ENCODE measurements around the gene GRHL3.
A peak's percentile ranks its signal among the peaks of the same experiment; 100 is the strongest.

Gene GRHL3

GRCh38 chr1:24360681-24361080 lies 41.5 kb downstream of the GRHL3 start:
- H3K27ac ChIP-seq = no peak overlapping the region
- H3K36me3 ChIP-seq (ENCODE audit: insufficient read depth, low read length) = no peaks in the 10 kb centered on the region
- no peak overlapping the region for H3K4me3 ChIP-seq
- DNase-seq (ENCODE audit: low read depth, low spot score) = no peak
- H3K9ac ChIP-seq (ENCODE audit: insufficient read length) = no peak overlapping the region
- TF ChIP-seq EZH2 (IDR thresholded peaks at IDR 0.05) (no peak), FOXP2 (optimal IDR thresholded peaks at IDR 0.05; ENCODE audit: control extremely low read depth, extremely low read length, insufficient read depth) (no peak), POLR2AphosphoS5 (IDR thresholded peaks at IDR 0.05; ENCODE audit: borderline replicate concordance, low read depth, low read length) (no peak)
- no peaks in the 10 kb centered on the region for H3K9me3 ChIP-seq (ENCODE audit: low read depth, low read length)

- Histone ChIP-seq H3K9ac (ENCODE audit: insufficient read length) (no peak overlapping the region), H3K36me3 (ENCODE audit: insufficient read depth, low read length) (no peaks in the 10 kb centered on the region), H3K27ac (no peak overlapping the region), H3K9me3 (ENCODE audit: low read depth, low read length) (no peaks in the 10 kb centered on the region), H3K4me3 (no peak overlapping the region)
- DNase-seq (ENCODE audit: low read depth, low spot score) = no peak
- TF ChIP-seq EZH2 (IDR thresholded peaks at IDR 0.05) = no peak
- TF ChIP-seq POLR2AphosphoS5 (IDR thresholded peaks at IDR 0.05; ENCODE audit: borderline replicate concordance, low read depth, low read length) = no peak
- no peak for TF ChIP-seq FOXP2 (optimal IDR thresholded peaks at IDR 0.05; ENCODE audit: control extremely low read depth, extremely low read length, insufficient read depth)
These were observed 42.7 kb downstream of the GRHL3 start for GRCh38 chr1:24361811-24362210.

- Histone ChIP-seq H3K36me3 (ENCODE audit: insufficient read depth, low read length) (no peaks in the 10 kb centered on the region), H3K27ac (no peak overlapping the region), H3K4me3 (no peak overlapping the region), H3K9ac (ENCODE audit: insufficient read length) (no peak overlapping the region), H3K9me3 (ENCODE audit: low read depth, low read length) (no peaks in the 10 kb centered on the region)
- no peak for DNase-seq (ENCODE audit: low read depth, low spot score)
- TF ChIP-seq POLR2AphosphoS5 (IDR thresholded peaks at IDR 0.05; ENCODE audit: borderline replicate concordance, low read depth, low read length) (no peak), EZH2 (IDR thresholded peaks at IDR 0.05) (no peak), FOXP2 (optimal IDR thresholded peaks at IDR 0.05; ENCODE audit: control extremely low read depth, extremely low read length, insufficient read depth) (no peak)
These were observed 43.2 kb downstream of the GRHL3 start for GRCh38 chr1:24362396-24362795.

- TF ChIP-seq FOXP2 (optimal IDR thresholded peaks at IDR 0.05; ENCODE audit: control extremely low read depth, extremely low read length, insufficient read depth) = no peak
- no peak for TF ChIP-seq EZH2 (IDR thresholded peaks at IDR 0.05)
- H3K4me3 ChIP-seq = no peak overlapping the region
These were observed 43.9 kb downstream of the GRHL3 start for GRCh38 chr1:24362982-24363614.

GRCh38 chr1:24363994-24364393 lies 44.8 kb downstream of the GRHL3 start:
- Histone ChIP-seq H3K9me3 (ENCODE audit: low read depth, low read length) (no peaks in the 10 kb centered on the region), H3K9ac (ENCODE audit: insufficient read length) (no peak overlapping the region), H3K4me3 (no peak overlapping the region), H3K36me3 (ENCODE audit: insufficient read depth, low read length) (no peaks in the 10 kb centered on the region), H3K27ac (no peak overlapping the region)
- DNase-seq (ENCODE audit: low read depth, low spot score) = no peak
- no peak for TF ChIP-seq POLR2AphosphoS5 (IDR thresholded peaks at IDR 0.05; ENCODE audit: borderline replicate concordance, low read depth, low read length)
- TF ChIP-seq FOXP2 (optimal IDR thresholded peaks at IDR 0.05; ENCODE audit: control extremely low read depth, extremely low read length, insufficient read depth) = no peak
- TF ChIP-seq EZH2 (IDR thresholded peaks at IDR 0.05) = no peak

More at GRCh38 chr1:24362982-24363614, 43.9 kb downstream of the GRHL3 start:
- Histone ChIP-seq H3K9ac (ENCODE audit: insufficient read length) (no peak overlapping the region), H3K36me3 (ENCODE audit: insufficient read depth, low read length) (no peaks in the 10 kb centered on the region), H3K9me3 (ENCODE audit: low read depth, low read length) (no peaks in the 10 kb centered on the region), H3K27ac (no peak overlapping the region)
- no peak for DNase-seq (ENCODE audit: low read depth, low spot score)

- Histone ChIP-seq H3K9ac (ENCODE audit: insufficient read length) (no peak overlapping the region), H3K36me3 (ENCODE audit: insufficient read depth, low read length) (no peaks in the 10 kb centered on the region), H3K9me3 (ENCODE audit: low read depth, low read length) (no peaks in the 10 kb centered on the region), H3K27ac (no peak overlapping the region), H3K4me3 (no peak overlapping the region)
- no peak for DNase-seq (ENCODE audit: low read depth, low spot score)
- TF ChIP-seq EZH2 (IDR thresholded peaks at IDR 0.05) (no peak), FOXP2 (optimal IDR thresholded peaks at IDR 0.05; ENCODE audit: control extremely low read depth, extremely low read length, insufficient read depth) (no peak), POLR2AphosphoS5 (IDR thresholded peaks at IDR 0.05; ENCODE audit: borderline replicate concordance, low read depth, low read length) (no peak)
These were observed 45.4 kb downstream of the GRHL3 start for GRCh38 chr1:24364605-24364974.

GRCh38 chr1:24364975-24365678 lies 46.0 kb downstream of the GRHL3 start:
- Histone ChIP-seq H3K36me3 (ENCODE audit: insufficient read depth, low read length) (no peaks in the 10 kb centered on the region), H3K9me3 (ENCODE audit: low read depth, low read length) (no peaks in the 10 kb centered on the region), H3K27ac (no peak overlapping the region), H3K9ac (ENCODE audit: insufficient read length) (no peak overlapping the region), H3K4me3 (no peak overlapping the region)
- peak; percentile 58 for DNase-seq (ENCODE audit: low read depth, low spot score)
- no peak for TF ChIP-seq POLR2AphosphoS5 (IDR thresholded peaks at IDR 0.05; ENCODE audit: borderline replicate concordance, low read depth, low read length)
- no peak for TF ChIP-seq FOXP2 (optimal IDR thresholded peaks at IDR 0.05; ENCODE audit: control extremely low read depth, extremely low read length, insufficient read depth)
- TF ChIP-seq EZH2 (IDR thresholded peaks at IDR 0.05) = no peak

- TF ChIP-seq EZH2 (IDR thresholded peaks at IDR 0.05) = no peak
- no peak for TF ChIP-seq POLR2AphosphoS5 (IDR thresholded peaks at IDR 0.05; ENCODE audit: borderline replicate concordance, low read depth, low read length)
- TF ChIP-seq FOXP2 (optimal IDR thresholded peaks at IDR 0.05; ENCODE audit: control extremely low read depth, extremely low read length, insufficient read depth) = no peak
- no peak overlapping the region for H3K4me3 ChIP-seq
- DNase-seq (ENCODE audit: low read depth, low spot score) = no peak
These were observed 47.5 kb downstream of the GRHL3 start for GRCh38 chr1:24366707-24367106.

More at GRCh38 chr1:24366707-24367106, 47.5 kb downstream of the GRHL3 start:
- Histone ChIP-seq H3K27ac (no peak overlapping the region), H3K9me3 (ENCODE audit: low read depth, low read length) (no peaks in the 10 kb centered on the region), H3K36me3 (ENCODE audit: insufficient read depth, low read length) (no peaks in the 10 kb centered on the region), H3K9ac (ENCODE audit: insufficient read length) (no peak overlapping the region)

Measured in SK-N-MC (cell line).